Left lung (tissue), 10 donors: ENCODE results near the gene CXCL10. TPM values are rescaled to one million over a fixed set of nuclear protein-coding genes. Genes with fewer than 3 reads are reported as not detected.

Experiments
- ATAC-seq: fragments of 200-7000 bp; cut with Tn5 transposase; one replicate; pipeline ENCODE4 v1.9.1; 2020; ENCODE audit warnings: moderate library complexity
- DNase-seq, 4 donors: peaks; one replicate each; pipeline ENCODE4 v3.0.0-alpha.2; 2013 to 2020
- H3K27ac ChIP-seq, 2 donors: fragments of 200-600 bp; sonication (generic) in 1 of 2; one replicate each; pipeline versions ENCODE4 v1.5.0 to v1.8.0; 2020 to 2021
- H3K27me3 ChIP-seq, 2 donors: fragments of 200-600 bp; sonication (generic) in 1 of 2; one replicate each; pipeline versions ENCODE4 v1.5.0 to v1.8.0; 2020 to 2021
- H3K36me3 ChIP-seq, 2 donors: fragments of 200-600 bp; sonication (generic) in 1 of 2; one replicate each; pipeline versions ENCODE4 v1.5.0 to v1.8.0; 2020 to 2021
- H3K4me1 ChIP-seq, 2 donors: fragments of 200-600 bp; one replicate each; pipeline ENCODE4 v1.8.0; 2021
- H3K4me3 ChIP-seq, 2 donors: fragments of 200-600 bp; sonication (generic) in 1 of 2; one replicate each; pipeline versions ENCODE4 v1.5.0 to v1.8.0; 2020 to 2021; ENCODE audit warnings: mild to moderate bottlenecking in 1 of 2
- H3K9me3 ChIP-seq, 2 donors: fragments of 200-600 bp; sonication (generic) in 1 of 2; one replicate each; pipeline versions ENCODE4 v1.5.0 to v1.8.0; 2020 to 2021
- intact Hi-C, 2 donors: fragments of 100-400 bp; cut with DNase I; formaldehyde crosslinking; loops; one replicate each; pipeline versions ENCODE4 v1.11.2 to v1.14.2; 2022
- polyA plus RNA-seq, 6 donors: library from polyadenylated mRNA; unstranded; fragments of 120-200 nt; gene quantifications; one replicate each; pipeline ENCODE4 v1.2.1, GENCODE V29; 2013; ENCODE audit not compliant: insufficient read length in 6 of 6
- total RNA-seq, 2 donors: library from RNA; stranded (reverse); fragmentation: NEBNext Ultra II Directional; extraction: Animal tissue kit (Norgen Biotek cat#: 25700); gene quantifications; one replicate each; pipeline ENCODE4 v1.2.1, GENCODE V29; 2021
- TF ChIP-seq, protein P1 (sequence below), 2 donors: fragments of 200-600 bp; sonication (generic) in 1 of 2; IDR thresholded peaks; one replicate each; pipeline versions ENCODE4 v1.5.0 to v1.8.0; 2021; ENCODE audit warnings: antibody characterized with exemption in 2 of 2
- donor health status: DM: no; HTN: yes; CAD: no.
- donor health status: DM: no; HTN: no; CAD: no.

Gene CXCL10
- total and polyA plus RNA-seq, 8 donors, result 0.94 to 31.6 (median 2.1) TPM

DNA sequence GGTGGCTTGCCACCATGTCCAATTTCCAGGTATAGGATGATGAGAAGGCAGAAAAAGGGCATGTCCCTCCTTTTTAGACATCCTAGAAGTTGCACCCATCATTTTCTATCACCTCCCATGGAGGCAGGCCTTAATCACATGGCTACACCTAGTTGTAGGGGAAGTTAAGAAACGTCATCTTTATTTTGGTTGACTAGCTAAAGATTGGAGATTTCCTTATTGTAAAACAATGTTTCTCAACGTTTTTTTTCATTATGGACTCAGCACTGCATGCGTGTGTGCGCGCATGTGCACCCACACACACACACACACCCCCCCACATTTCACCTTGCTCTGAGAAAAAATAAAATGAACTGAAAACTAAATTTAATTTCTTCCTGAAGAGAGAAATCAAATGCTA is 14.0 kb downstream of the CXCL10 start:
- DNase-seq, result no peak
- H3K4me1 ChIP-seq, result peaks cover 0 to 11% of the 10 kb centered on the region in 2 donors
- H3K27me3 ChIP-seq, result no peaks in the 10 kb centered on the region
- no peaks in the 10 kb centered on the region for H3K36me3 ChIP-seq
- no peaks in the 10 kb centered on the region for H3K9me3 ChIP-seq
- H3K4me3 ChIP-seq, result no peak overlapping the region
- H3K27ac ChIP-seq, result no peak overlapping the region
- no peak for ATAC-seq
- intact Hi-C loops, result no loop called here
- TF ChIP-seq, protein P1, sequence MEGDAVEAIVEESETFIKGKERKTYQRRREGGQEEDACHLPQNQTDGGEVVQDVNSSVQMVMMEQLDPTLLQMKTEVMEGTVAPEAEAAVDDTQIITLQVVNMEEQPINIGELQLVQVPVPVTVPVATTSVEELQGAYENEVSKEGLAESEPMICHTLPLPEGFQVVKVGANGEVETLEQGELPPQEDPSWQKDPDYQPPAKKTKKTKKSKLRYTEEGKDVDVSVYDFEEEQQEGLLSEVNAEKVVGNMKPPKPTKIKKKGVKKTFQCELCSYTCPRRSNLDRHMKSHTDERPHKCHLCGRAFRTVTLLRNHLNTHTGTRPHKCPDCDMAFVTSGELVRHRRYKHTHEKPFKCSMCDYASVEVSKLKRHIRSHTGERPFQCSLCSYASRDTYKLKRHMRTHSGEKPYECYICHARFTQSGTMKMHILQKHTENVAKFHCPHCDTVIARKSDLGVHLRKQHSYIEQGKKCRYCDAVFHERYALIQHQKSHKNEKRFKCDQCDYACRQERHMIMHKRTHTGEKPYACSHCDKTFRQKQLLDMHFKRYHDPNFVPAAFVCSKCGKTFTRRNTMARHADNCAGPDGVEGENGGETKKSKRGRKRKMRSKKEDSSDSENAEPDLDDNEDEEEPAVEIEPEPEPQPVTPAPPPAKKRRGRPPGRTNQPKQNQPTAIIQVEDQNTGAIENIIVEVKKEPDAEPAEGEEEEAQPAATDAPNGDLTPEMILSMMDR (IDR thresholded peaks at IDR 0.05), result no peak

DNA sequence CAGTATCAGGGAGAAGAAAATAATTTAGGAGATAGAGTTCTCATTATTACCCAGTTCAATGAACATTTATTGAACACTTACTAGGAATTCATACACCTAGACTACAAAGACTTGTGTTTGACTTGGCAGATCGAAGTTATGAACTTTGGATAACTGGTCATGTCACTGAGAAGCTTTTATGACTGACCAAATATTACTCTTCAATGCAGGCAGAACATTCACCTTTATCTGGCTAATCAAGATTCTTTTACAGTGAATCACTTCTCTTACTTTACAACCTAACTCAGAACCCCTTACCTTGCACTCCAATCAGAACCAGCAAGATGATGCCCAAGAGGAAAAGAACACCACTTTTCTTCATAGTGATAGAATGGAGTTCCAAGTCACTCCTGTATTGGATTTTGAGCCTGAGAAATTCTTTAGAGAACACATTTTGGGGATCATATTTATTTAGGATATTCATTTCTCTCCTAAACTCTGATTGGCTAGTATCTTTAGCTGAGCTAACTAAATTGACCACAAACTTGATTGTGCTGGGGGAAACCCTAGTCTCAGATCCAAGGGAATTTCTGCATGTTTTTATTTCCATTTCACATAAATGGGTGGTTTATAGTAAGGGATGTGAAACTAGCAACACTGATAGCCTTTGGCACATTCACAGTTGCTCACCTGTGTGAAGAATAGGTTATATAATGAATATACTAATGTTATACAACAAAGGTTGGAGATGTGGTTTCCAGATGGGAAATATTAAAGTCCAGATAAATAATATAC is 16.0 kb downstream of the CXCL10 start, which contains the start of gene CXCL9:
Gene CXCL9 (minus strand): TSS at position 421 of the 774 bp plus-strand sequence. CDS start 60 bp downstream, at position 361.
- TF ChIP-seq, protein P1 (IDR thresholded peaks at IDR 0.05), result no peak
- no peaks in the 10 kb centered on the region for H3K27me3 ChIP-seq
- DNase-seq (no peak), ATAC-seq (no peak)
- no peaks in the 10 kb centered on the region for H3K9me3 ChIP-seq
- intact Hi-C loops, result no loop called here
- peaks cover 0 to 17% of the 10 kb centered on the region in 2 donors for H3K4me1 ChIP-seq
- no peak within 1 kb of the TSS for H3K4me3 ChIP-seq
- no peak within 1 kb of the TSS for H3K27ac ChIP-seq
- H3K36me3 ChIP-seq, result no peaks in the 10 kb centered on the region

DNA sequence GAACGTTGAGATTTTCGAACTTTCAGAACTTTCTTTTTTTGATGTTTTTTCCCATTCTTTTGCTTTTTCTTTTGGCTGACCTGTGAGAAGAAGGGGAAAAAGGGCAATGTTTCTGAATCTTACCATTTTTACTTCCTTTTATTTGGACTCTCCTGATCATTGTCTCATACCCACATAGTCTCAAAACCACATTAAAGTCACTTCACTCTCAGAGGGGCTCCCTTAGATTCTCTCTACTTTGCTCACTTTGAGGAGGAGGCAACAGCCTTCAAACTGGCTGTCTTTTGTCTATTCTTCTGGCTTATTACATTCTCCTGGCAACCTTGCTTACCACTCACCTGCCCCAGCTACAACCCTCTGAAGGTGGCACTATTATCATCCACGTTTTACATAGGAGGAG is 19.7 kb downstream of the CXCL10 start:
- TF ChIP-seq, protein P1 (IDR thresholded peaks at IDR 0.05), result no peak
- Histone ChIP-seq H3K4me3 (no peak overlapping the region), H3K27me3 (no peaks in the 10 kb centered on the region), H3K36me3 (no peaks in the 10 kb centered on the region), H3K9me3 (no peaks in the 10 kb centered on the region), H3K27ac (no peak overlapping the region), H3K4me1 (peaks cover 0 to 14% of the 10 kb centered on the region in 2 donors)
- no peak for DNase-seq
- intact Hi-C loops, result no loop called here
- no peak for ATAC-seq

DNA sequence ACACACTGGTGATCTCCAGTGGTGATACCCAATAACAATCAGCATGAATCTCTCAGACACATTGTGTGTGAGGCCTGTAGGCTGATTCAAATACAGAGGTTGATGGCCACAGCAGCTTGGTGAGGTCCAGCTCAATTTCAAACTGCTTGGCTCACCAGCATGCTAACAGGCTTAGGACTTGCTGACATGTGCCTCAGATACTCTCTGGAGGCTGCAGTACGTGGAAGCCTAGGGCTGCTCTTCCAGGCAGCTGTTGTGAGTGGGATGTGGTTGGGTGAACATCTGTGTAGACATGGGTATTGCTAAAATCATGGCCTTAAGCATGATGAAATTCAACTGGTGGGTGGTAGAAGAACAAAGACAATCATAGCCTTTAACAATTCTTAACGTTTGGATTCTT is 20.3 kb downstream of the CXCL10 start:
- Histone ChIP-seq H3K9me3 (no peaks in the 10 kb centered on the region), H3K4me3 (no peak overlapping the region), H3K4me1 (peaks cover 0 to 14% of the 10 kb centered on the region in 2 donors), H3K27ac (no peak overlapping the region), H3K36me3 (no peaks in the 10 kb centered on the region), H3K27me3 (no peaks in the 10 kb centered on the region)
- ATAC-seq (no peak), DNase-seq (no peak)
- intact Hi-C loops, result no loop called here
- TF ChIP-seq, protein P1 (IDR thresholded peaks at IDR 0.05), result no peak

DNA sequence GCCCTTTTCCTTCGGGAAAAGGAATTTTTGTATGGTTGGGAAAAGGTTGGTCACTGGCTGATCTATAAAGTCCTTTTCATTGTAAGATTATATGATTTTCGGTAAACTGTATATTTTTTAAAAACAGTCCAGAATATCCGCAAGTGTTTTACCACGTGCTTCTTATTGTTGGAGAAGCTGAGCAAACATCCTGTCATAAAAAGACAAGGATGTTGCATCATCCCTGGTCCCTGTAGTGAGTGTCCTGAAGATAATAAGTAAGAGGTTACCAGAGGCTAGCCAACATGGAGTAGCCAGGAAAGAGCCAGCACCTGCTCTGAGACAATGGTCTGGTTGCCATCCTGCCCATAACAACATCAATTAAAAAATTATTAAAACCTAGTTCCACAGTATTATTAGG is 21.1 kb downstream of the CXCL10 start:
- Histone ChIP-seq H3K27me3 (no peaks in the 10 kb centered on the region), H3K4me3 (no peak overlapping the region), H3K36me3 (no peaks in the 10 kb centered on the region), H3K27ac (no peak overlapping the region), H3K9me3 (no peaks in the 10 kb centered on the region), H3K4me1 (peaks cover 0 to 14% of the 10 kb centered on the region in 2 donors)
- DNase-seq, result no peak
- no peak for ATAC-seq
- intact Hi-C loops, result no loop called here
- TF ChIP-seq, protein P1 (IDR thresholded peaks at IDR 0.05), result no peak
